ENCODE data around the gene HOXD8. TPM values are rescaled to one million over a fixed set of nuclear protein-coding genes. Genes with fewer than 3 reads are reported as not detected.

Gene HOXD8
- total RNA-seq, 1 donor from 2014 or later = 17.2 TPM

DNA sequence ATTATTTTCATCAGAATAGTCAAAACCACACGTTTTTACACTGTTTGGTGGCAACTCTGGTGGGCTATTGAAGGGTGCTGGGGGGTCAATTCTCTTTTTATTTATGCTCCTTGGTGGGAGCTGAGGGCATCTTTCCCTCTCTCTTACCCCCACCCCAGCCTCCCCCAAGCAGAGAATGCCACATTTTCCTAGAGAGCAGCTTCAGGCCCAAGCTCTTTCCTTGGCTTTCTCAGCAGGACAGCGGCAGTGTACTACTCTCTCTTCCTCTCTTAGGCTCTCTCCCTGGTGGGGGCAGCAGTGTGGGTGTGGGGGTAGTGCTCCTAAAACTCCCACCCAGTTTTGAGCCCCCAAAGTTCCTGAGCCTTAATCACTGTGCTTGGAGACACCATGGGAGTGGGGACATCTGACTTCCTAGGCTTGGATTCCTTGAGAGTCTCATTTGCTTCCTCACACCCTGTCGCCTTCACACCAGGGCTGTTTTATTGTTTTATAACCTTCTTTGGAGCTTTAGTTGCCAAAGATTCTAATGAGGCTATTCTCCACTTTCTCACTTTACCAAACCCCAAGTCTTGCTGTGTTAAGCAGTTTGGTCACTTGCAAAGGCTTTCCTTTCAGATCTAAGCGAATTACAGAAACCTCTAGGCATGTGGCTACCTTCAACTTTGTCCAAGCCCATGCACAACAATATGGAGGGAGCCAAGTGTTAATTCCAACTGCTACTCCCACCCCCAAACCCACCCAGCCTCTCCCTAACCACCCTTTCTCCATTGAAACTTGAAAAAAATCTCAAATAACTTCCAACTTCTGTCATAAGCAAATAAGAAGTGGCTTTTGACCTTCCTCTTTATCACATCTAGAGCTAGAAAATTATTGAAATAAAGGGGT, 15.8 kb downstream of the HOXD8 start:
- no peak for DNase-seq (ENCODE audit: low read depth in 2 of 2)

DNA sequence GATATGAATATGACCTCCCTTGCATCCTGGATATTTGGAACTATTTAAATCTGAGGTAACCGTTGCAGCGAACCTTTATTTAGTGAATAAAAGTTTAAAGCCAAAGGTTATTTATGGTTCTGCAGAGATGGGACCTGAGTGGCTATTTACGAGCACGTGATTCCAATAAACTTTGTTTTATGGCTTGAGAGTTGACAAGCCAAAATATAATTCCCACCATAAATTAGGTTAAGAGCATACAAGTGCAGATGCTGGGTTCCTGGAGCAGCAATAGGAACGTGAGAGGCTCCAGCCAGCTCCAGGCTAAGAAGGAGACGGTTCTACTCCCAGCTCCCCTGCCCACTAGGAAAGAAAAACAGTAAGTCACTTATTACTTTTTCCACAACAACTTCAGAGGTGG, 16.6 kb downstream of the HOXD8 start:
- no peak for DNase-seq (ENCODE audit: low read depth in 2 of 2)

DNA sequence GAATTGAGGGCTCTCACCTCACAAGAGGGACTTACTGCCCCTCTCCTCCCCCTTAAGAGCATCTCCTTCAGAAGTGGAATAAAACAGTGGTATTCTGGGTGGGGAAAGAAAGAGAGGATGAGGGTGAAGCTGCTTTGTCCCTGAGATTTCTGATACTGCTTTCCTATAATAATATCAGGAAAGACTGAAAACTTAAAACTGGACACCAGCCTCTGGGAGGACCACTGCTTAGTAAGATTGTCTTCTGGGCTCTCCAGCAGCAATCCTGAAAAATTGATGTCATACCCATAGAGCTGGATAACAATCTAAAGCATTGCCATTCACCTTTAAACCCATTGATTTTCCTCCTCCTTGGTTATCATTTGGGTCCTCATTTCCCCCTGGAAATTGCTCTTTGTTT, 17.1 kb downstream of the HOXD8 start:
- no peak for DNase-seq (ENCODE audit: low read depth in 2 of 2)

DNA sequence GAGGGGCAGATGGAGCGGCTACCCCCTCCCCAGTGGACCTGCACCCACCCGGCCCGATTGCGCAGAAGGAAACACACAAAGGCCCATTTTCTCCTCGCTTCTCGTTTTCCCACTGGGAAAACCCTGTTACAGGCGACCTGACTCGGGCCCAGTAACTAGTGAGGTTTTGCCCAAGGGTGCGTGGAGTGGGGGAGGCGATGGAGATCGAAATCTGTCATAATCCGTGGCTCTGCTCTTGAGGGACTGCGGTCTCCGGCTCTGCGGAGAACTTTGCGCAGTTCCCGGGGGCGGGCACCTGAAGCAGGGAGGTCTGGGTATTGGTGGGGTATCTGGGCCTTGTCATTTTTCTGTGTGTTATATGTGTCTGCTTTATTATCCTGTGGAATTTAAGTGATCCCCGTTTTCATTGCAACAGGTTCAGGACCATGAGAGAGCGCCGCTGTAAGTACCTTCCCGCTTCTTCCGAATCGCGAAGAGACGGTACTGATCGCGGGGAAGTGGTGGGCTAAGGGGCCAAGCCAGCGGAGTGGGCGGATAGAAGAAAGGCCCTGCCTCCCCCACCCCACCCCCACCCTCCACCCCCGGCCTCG, 17.8 kb downstream of the HOXD8 start:
- DNase-seq (ENCODE audit: low read depth in 2 of 2) = no peak

DNA sequence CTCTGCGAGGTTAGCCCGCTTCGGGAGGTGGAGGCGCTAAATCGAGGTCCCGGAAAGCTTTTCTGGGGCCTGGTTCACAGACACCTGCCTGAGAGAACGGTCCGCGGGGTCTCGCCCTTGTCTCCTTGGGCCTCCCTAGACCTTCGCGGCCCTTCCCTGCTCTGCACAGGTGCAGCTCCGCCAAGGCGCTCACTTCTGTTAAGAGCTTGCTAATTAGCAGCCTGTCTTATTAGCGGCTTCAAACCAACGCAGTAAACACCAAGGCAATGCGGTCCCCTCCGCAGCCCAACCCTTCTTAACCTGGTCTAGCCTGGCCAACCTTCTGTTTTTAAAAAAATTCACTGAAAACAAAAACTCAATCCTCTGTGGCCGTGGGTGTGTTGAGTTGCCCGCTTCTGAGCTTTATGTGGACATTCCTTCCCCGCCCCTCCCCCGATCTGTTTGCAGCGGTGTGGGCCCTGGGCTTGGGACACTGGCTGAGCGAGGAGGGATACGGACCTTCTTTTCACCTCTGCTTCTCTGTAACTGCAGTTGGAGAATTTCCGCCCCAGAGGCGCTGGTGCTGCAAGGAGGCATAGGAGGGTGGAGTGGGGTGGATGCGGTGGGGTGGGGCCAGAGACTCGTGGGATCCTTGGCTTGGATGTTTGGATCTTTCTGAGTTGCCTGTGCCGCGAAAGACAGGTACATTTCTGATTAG, 18.4 kb downstream of the HOXD8 start:
- DNase-seq (ENCODE audit: low read depth in 2 of 2) = no peak

DNA sequence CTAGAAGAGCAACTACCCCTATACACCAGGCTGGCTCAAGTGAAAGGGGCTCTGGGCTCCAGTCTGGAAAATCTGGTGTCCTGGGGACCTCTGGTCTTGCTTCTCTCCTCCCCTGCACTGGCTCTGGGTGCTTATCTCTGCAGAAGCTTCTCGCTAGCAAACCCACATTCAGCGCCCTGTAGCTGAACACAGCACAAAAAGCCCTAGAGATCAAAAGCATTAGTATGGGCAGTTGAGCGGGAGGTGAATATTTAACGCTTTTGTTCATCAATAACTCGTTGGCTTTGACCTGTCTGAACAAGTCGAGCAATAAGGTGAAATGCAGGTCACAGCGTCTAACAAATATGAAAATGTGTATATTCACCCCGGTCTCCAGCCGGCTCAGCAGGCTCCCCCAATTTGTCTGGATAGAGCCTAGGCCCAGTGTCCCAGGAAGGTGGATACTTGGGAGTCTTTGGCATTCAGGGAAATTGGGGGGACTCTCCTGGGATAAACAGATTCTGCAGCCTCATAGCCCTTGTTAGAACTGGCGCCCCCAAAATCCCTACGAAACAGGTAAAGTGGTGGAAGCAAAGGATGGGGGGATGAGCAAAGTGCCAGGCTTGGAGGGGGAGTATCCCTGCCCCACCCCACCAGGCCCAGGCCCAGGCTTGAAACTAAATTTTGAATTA, 19.4 kb downstream of the HOXD8 start:
- DNase-seq (ENCODE audit: low read depth in 2 of 2) = no peak

DNA sequence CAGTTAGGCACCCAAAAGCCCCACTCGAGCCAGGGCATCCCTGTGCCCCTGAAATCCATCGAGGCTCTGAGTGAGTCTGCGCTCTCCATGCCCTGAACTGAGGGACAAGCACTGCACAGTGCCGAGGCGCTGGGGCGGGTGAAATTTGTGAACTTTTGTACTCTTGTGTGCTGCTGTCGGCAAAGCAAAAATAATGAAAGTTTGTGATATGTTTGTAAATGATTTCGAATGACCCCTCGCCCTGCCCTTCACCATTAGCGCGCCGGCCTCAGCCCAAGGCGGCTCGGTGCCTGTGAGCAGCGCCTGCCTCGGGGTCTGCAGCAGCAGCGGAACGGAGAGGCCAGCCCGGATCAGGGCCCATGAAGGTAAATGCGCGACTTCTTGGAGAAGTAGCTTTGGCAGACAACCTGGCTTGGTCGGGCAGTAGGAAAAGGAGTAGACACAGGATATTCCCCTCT, 20.0 kb downstream of the HOXD8 start:
- no peak for DNase-seq (ENCODE audit: low read depth in 2 of 2)

DNA sequence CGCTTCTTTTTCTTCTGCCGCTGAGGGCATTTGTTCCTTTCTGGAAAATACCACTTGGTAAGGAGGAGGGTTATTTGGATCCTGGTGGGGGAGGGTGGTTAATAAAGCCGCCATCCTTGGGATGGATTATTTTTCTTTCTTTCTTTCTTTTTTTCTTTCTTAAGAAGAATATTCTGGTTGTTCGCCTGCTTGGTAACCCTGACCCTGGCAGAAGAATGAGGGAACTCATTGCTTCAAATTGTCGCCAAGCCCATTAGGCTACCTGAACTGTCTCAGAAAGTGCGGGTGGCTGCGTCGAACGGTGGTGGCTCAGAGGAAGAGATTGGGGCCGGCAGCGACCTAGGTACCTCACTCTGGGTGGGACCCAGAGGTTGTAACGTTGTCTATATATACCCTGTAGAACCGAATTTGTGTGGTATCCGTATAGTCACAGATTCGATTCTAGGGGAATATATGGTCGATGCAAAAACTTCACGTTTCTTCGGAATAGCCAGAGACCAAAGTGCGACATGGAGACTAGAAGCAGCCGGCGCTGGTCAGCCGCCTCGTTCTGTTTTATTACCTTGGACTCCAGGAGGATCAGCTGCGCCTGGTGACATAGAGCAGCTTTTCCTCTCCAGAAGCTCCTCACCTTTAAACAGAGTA, 20.6 kb downstream of the HOXD8 start:
- DNase-seq (ENCODE audit: low read depth in 2 of 2) = no peak

DNA sequence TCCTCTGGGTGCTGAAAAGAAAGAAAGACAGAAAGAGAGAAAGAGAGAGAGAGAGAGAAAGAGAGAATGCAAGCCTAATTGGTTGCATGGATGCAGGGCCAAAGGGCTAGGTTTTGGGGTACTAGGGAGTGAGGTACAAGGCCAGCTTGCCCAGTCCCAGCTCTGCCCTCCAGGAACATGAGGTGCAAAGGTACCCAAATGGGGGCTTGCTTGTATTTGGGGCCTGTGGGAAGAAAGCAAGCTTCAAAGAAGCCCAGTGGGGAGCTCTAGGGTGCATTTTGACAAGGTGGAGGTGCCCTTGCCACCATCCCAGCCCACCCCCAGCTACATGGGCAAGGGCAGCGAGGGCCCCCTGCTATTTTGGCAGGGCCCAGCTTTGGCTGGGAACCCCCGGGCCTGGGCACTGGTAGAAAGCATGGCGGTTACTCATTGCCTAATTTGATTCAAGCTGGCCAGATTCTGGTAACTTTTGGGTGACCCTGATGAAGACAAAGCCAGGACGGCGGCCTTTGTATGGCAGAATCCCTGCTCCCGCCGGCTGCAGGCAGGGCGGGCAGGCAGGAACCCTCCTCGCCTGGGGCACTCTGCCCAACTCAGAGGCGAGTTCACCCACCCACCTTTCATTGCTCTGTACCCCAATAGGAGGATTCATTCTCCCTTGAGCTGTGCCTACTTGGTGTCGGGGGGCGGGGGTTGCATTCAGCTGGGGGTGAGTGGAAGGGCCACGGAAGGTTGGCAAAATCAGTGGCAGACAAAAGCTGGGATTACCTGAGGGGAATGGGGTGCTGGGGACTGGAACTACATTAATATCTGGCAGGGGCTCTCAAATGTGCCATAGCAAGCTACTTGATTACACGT, 21.3 kb downstream of the HOXD8 start:
- no peak for DNase-seq (ENCODE audit: low read depth in 2 of 2)

DNA sequence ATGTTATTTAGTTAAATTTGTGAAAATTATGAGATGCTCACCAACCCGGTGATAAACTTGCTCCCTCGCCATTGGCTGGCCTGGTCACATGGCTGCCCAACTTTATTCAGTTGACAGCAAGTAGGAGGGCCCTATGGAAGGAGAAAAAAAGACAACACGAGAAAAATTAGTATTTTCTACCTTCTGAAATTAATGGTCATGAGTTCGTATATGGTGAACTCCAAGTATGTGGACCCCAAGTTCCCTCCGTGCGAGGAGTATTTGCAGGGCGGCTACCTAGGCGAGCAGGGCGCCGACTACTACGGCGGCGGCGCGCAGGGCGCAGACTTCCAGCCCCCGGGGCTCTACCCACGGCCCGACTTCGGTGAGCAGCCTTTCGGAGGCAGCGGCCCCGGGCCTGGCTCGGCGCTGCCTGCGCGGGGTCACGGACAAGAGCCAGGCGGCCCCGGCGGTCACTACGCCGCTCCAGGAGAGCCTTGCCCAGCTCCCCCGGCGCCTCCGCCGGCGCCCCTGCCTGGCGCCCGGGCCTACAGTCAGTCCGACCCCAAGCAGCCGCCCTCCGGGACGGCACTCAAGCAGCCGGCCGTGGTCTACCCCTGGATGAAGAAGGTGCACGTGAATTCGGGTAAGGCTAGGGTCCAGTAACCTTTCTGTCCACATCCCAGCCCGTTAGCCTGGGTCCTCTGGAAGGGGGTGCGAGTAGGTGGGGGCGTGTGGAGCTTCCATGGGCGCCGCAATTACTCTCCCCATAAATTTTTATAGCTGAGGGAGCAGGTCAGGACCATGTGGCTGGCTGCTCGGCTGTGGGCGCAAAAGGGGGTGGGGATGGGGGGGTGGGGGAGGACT, 22.2 kb downstream of the HOXD8 start, which contains the start of gene HOXD4:
Gene HOXD4, plus strand, starts transcription at position 109 of the 846 bp plus-strand sequence. Its CDS starts 84 bp downstream, at position 193.
- no peak for DNase-seq (ENCODE audit: low read depth in 2 of 2)

DNA sequence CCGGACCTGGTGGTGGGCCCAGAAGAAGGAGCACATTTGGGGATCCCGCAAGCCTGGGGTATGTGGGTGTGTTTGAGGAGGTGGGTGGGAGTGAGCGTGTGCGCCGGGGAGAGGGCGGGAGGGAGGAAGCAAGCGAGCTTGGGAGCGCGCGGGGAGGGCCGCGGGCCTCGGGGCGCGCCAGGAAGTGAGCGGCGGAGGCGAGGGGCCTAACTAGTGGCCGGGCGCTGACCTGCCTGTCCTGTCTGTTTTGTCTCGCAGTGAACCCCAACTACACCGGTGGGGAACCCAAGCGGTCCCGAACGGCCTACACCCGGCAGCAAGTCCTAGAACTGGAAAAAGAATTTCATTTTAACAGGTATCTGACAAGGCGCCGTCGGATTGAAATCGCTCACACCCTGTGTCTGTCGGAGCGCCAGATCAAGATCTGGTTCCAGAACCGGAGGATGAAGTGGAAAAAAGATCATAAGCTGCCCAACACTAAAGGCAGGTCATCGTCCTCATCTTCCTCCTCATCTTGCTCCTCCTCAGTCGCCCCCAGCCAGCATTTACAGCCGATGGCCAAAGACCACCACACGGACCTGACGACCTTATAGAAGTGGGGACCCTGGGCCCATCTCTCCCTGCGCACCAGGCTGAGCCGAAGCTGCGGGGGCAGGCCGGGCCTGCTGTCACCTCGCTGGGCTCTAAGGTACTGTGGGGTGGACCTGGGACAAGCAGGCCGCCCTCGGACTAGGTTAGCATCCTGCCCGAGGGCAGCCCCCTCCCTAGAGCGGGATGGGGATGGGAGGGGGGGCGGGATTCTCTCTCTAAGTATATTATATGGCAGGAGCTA, 23.1 kb downstream of the HOXD8 start:
- no peak for DNase-seq (ENCODE audit: low read depth in 2 of 2)

DNA sequence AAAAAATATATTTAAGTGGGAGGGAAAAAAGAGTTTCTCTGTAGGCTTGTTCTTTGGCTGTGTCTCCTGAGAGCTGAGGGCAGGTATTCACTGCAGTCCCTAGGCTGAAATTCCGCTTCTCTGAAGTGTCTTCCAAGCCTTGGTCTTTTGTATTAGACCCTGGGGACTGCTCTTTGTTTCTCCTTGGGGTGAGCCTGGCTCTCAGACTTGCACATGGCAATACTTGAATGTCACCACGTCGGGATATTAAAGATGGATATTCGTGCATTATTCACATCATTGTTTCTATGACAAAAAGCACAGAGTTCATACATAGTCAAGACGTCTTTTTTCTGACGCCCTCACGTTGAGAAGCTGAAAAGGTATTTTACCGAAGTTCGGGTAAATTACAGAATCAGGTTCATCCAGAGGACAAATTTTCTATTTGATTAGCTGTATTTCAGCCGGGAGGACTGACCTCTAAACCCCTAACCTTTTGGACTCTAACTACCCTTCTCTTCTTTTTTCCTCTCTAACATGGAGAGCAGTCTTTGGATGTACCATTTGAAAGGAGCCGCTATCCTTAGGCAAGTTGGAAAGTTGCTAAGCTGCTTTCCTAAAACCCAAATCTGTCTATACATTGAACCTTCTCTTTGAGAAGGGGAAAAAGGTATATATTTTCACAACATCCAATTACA, 25.2 kb downstream of the HOXD8 start:
- no peak for DNase-seq (ENCODE audit: low read depth in 2 of 2)

DNA sequence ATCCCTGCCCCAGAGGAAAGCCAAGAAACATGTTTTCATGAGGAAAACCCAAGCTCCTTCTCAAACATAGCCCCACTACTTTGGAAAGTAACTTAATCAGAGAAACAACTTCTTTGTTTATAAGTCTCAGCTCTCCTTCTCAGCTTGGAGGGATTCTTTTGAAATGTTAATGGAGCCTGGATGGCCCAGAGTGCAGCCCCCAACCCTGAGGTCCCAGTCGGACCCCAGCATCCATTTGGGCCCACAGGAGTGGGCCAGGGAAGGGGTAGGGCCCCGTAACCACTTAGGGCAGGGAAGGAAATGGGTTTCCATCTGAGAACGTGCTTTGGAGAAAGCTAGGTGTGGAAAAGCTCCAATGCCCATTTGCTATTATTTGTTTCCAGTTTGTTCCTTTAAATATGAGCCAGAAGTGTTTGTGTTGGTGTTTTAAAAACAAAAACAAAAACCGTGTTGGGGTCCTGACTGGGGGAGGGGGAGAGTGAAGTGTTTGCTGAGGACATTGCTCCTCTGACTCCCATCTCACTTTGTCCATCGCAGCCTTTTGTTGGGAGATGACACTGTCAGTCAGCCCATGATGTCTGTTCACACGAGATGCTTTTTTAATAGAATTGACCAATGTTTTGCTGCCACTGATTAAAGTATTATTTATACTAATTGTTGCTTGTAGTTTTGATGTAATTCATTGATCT, 26.0 kb downstream of the HOXD8 start:
- DNase-seq (ENCODE audit: low read depth in 2 of 2) = no peak

DNA sequence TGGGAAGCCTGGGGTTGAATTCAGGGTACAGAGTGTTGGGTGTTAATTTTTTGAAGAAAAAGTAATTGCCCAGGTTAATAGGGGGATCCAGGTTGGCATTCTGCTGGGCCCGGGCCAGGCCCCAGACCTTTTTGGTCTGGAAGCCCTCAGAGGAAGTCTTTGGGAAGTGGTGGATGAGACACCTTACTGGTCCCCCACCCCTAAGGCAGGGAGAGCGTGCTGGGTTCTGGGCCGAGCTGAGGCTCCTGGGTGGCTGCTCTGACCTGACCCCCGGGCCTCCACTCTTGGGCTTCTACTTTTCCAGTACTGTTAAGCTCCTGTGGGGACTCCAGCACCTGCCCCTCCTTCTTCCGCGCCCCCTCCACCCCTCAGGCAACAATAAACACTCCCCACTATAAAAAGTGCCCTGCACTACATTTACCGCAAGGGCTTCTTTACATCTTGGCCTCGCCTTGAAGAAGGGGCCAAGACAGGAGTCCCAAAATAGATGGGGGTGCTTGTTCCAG, 26.8 kb downstream of the HOXD8 start:
- no peak for DNase-seq (ENCODE audit: low read depth in 2 of 2)

DNA sequence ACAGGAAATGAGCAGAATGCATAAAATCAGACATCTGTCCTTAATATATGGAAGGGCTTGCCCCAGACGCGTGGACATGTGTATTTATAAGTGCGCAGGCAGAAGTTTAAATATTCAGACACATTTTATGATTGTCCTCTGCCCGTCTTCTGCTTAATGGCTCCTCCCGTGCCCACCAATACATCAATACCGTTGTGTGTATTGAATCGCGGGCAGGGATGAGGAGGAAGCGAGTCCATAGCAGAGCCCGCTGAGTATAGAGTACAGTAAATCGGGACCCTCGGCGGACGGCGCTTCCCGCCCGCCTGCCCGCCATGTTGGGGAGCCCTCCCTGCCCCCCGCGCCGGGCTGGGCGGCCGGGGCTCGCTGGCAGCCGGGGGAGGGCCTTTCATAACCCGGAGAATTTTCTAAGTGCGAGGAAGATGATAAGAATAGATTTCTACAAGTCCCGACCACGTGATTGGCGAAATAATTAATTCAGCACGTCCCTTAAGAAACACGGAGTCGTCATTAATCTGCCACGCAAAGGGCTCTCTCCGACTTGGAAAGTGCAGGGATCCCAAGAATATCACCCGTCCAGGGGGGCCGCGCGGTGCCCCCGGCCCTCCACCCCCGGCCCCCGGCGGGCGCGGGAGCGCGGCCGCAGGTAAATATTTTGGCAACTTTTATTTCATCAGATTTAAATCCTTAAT, 27.4 kb downstream of the HOXD8 start, which contains the start of gene HOXD3:
Gene HOXD3, plus strand, starts transcription at position 501 of the 692 bp plus-strand sequence. CDS start 11,808 bp downstream, outside the sequence.
- DNase-seq (ENCODE audit: low read depth in 2 of 2) = no peak

DNA sequence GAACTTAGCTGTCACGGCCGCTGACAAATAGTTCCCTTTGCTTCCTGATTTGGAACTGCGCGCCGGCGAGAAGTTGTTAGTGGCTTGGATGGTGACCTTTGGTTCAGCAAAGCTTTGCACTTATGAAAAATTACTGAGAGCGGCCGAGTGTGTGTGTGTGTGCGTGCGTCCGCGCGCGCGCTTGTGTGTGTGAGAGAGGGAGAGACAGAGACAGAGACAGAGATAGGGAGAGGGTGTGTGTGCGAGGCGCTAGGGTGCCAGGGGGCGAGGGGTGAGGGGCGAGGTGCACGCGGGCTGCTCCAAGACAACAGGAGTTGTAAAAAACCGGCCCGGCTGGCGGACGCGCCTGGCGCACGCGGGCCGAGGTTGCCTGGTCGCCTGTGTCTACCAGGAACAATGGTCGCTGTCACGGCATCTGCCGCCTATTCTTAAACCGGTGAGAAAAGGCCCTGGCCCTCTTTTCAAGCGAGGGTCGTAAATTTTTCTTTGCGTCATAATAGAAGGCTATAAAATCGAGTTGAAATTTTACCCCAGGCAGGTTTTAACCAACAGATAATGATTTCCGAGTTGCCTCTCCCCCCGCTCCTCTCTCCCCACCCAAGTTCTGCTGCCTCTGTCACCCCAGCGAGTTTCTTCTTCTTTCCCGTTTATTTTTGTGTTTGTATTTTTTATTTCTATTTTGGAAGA, 28.1 kb downstream of the HOXD8 start:
- no peak for DNase-seq (ENCODE audit: low read depth in 2 of 2)

Measured in dermis microvascular lymphatic vessel endothelial cell (primary cell).